ENCODE measurements around the gene PPM1A. TPM values are rescaled to one million over a fixed set of nuclear protein-coding genes. Genes with fewer than 3 reads are reported as not detected.

PPM1A gene
- polyA plus RNA-seq, 3 donors, result 18.4 to 34.1 (median 21.5) TPM

DNA sequence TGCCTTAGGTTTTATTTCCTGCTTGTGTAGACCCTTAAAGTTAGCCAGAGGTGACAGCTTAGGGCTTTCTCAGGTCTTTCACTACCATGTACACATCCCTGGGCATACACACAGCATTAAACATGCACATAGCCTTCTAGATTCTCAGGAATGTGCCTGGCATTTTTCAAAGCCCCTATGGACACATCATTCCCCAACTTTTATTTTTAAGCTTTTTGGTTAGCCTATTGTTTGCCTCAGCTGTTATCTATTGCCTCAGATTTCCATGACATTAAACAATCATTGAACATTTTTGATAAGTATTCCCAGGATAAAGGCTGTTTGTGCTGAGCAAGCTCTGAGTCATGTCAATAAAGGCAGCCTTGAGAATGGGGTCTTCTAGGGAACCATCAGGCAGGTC is 15.1 kb upstream of the PPM1A start:
- no peaks in the 10 kb centered on the region for H3K36me3 Mint-ChIP-seq
- no peak for DNase-seq
- TF ChIP-seq, protein P1, sequence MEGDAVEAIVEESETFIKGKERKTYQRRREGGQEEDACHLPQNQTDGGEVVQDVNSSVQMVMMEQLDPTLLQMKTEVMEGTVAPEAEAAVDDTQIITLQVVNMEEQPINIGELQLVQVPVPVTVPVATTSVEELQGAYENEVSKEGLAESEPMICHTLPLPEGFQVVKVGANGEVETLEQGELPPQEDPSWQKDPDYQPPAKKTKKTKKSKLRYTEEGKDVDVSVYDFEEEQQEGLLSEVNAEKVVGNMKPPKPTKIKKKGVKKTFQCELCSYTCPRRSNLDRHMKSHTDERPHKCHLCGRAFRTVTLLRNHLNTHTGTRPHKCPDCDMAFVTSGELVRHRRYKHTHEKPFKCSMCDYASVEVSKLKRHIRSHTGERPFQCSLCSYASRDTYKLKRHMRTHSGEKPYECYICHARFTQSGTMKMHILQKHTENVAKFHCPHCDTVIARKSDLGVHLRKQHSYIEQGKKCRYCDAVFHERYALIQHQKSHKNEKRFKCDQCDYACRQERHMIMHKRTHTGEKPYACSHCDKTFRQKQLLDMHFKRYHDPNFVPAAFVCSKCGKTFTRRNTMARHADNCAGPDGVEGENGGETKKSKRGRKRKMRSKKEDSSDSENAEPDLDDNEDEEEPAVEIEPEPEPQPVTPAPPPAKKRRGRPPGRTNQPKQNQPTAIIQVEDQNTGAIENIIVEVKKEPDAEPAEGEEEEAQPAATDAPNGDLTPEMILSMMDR (IDR thresholded peaks at IDR 0.05), result no peak
- intact Hi-C loops (cut with micrococcal nuclease), result no loop called here
- Histone ChIP-seq H4K20me1 (ENCODE audit: insufficient read depth, low read length) (no peaks in the 10 kb centered on the region), H3K9ac (ENCODE audit: insufficient read depth, low read length, poor library complexity, severe bottlenecking) (no peak overlapping the region), H3K9me3 (replicated peaks in 1 of 2; ENCODE audit: control insufficient read depth in 1 of 2, insufficient read depth in 1 of 2, low read length in 2 of 2) (peaks cover 2 to 7% of the 10 kb centered on the region in 2 donors), H3K27ac (ENCODE audit: low read depth in 1 of 2, low read length in 2 of 2) (no peak overlapping the region), H3K4me2 (replicated peaks; ENCODE audit: extremely low read depth, low read length, poor library complexity, severe bottlenecking) (no peak overlapping the region), H3K27me3 (ENCODE audit: control insufficient read depth in 2 of 2, insufficient read depth in 2 of 2, low read length in 2 of 2) (no peaks in the 10 kb centered on the region), H3K36me3 (replicated peaks in 1 of 2; ENCODE audit: control insufficient read depth in 1 of 2, insufficient read depth in 2 of 2, low read length in 2 of 2) (no peaks in the 10 kb centered on the region), H3K4me1 (ENCODE audit: control insufficient read depth in 1 of 2, insufficient read depth in 2 of 2, low read length in 2 of 2) (no peaks in the 10 kb centered on the region), H2AFZ (ENCODE audit: insufficient read depth, low read depth, low read length, poor library complexity, severe bottlenecking) (no peak overlapping the region), H3K79me2 (ENCODE audit: insufficient read depth, low read length) (no peaks in the 10 kb centered on the region), H3K4me3 (replicated peaks in 1 of 3; ENCODE audit: low read depth in 2 of 3, low read length in 3 of 3) (no peak overlapping the region)
- no peaks in the 10 kb centered on the region for H3K4me1 Mint-ChIP-seq
- no peak overlapping the region for H3K27ac Mint-ChIP-seq
- H3K27me3 Mint-ChIP-seq (ENCODE audit: low read depth in 3 of 3), result peaks cover 0 to 2% (median 0%) of the 10 kb centered on the region in 3 donors
- H3K4me3 Mint-ChIP-seq, result no peak overlapping the region
- H3K9me3 Mint-ChIP-seq, result peaks cover 10 to 19% (median 12%) of the 10 kb centered on the region in 7 donors

DNA sequence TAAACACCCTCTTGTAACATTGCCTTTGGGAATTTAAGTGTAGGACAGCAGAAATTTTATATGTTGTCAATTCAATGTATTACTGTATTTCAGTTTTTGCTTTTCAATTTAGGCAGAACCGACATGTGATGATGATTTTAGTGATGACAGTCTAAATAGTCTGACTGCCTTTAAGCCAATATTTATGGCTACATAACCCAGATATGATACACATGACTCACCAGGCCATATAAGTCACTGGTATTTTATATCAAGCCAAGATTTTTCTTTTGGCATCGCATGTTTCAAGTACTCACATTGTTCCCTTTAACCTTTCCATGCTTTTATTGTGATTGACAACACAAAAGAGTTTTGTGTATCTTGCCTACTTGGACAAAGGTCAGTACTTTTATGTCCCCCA is 13.6 kb upstream of the PPM1A start:
- no peak overlapping the region for H2AFZ ChIP-seq (ENCODE audit: insufficient read depth, low read depth, low read length, poor library complexity, severe bottlenecking)
- no peak overlapping the region for H3K4me3 ChIP-seq (replicated peaks in 1 of 3; ENCODE audit: low read depth in 2 of 3, low read length in 3 of 3)
- no peak overlapping the region for H3K4me2 ChIP-seq (replicated peaks; ENCODE audit: extremely low read depth, low read length, poor library complexity, severe bottlenecking)
- DNase-seq, result no peak
- intact Hi-C loops (cut with micrococcal nuclease), result no loop called here
- TF ChIP-seq, protein P1 (IDR thresholded peaks at IDR 0.05), result no peak
- H4K20me1 ChIP-seq (ENCODE audit: insufficient read depth, low read length), result no peaks in the 10 kb centered on the region
- H3K9me3 Mint-ChIP-seq, result peaks cover 10 to 19% (median 12%) of the 10 kb centered on the region in 7 donors
- no peaks in the 10 kb centered on the region for H3K4me1 Mint-ChIP-seq
- no peak overlapping the region for H3K27ac Mint-ChIP-seq
- no peaks in the 10 kb centered on the region for H3K36me3 Mint-ChIP-seq
- no peaks in the 10 kb centered on the region for H3K27me3 ChIP-seq (ENCODE audit: control insufficient read depth in 2 of 2, insufficient read depth in 2 of 2, low read length in 2 of 2)
- H3K79me2 ChIP-seq (ENCODE audit: insufficient read depth, low read length), result no peaks in the 10 kb centered on the region
- WGBS (ENCODE audit: insufficient coverage), result no CpG with 5 or more reads among the region's 2 CpGs
- no peak overlapping the region for H3K4me3 Mint-ChIP-seq
- peaks cover 2 to 7% of the 10 kb centered on the region in 2 donors for H3K9me3 ChIP-seq (replicated peaks in 1 of 2; ENCODE audit: control insufficient read depth in 1 of 2, insufficient read depth in 1 of 2, low read length in 2 of 2)
- H3K9ac ChIP-seq (ENCODE audit: insufficient read depth, low read length, poor library complexity, severe bottlenecking), result no peak overlapping the region
- no peaks in the 10 kb centered on the region for H3K4me1 ChIP-seq (ENCODE audit: control insufficient read depth in 1 of 2, insufficient read depth in 2 of 2, low read length in 2 of 2)
- H3K27ac ChIP-seq (ENCODE audit: low read depth in 1 of 2, low read length in 2 of 2), result no peak overlapping the region
- H3K36me3 ChIP-seq (replicated peaks in 1 of 2; ENCODE audit: control insufficient read depth in 1 of 2, insufficient read depth in 2 of 2, low read length in 2 of 2), result no peaks in the 10 kb centered on the region
- H3K27me3 Mint-ChIP-seq (ENCODE audit: low read depth in 3 of 3), result peaks cover 0 to 2% (median 0%) of the 10 kb centered on the region in 3 donors

Data from CD14-positive monocyte (primary cell).